ENCODE measurements around the gene SNX8.
"Not testable (repeated sequence)": the region's sequence is repeated elsewhere in the genome, so short reads cannot be mapped to it uniquely, and the experiment has no call there.

Gene SNX8

GRCh38 chr7:2314209-2314955 lies at the start of gene SNX8:
TSS of gene SNX8 (minus strand) at chr7:2314441. CDS start at chr7:2314421, 20 bp downstream.
- DNase-seq (ENCODE audit: low read depth) = peak; percentile 94

DNA sequence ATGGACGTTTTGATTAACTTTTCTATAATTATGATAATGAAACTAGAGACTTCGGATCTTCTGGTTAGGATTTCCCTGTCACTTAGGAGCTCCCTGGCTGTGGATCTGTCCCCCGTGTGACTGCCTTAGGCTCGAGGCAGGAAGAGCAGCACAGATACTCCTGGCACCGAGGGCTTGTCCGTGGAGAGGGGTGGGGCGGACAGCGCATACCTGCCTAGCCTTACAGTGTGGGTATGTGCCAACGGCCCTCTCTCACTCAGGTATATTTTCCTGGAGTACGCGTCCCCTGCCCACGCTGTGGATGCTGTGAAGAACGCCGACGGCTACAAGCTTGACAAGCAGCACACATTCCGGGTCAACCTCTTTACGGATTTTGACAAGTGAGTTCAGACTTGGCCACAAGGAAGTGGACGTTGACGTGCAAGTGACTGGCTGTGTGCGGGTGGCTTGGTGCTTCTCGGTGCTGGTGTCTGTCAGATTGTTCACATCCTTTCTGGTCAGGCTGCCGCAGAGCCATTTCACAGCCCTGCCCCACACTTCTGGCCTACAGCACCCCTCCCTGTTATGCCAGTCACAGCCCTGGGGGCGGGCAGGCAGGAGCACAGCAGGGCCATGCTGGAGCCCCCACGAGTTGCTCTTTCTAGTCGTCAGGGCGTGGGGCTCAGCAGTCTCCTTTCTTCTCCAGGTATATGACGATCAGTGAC lies 48.3 kb upstream of the SNX8 start:
- DNase-seq (ENCODE audit: low read depth) = no peak

DNA sequence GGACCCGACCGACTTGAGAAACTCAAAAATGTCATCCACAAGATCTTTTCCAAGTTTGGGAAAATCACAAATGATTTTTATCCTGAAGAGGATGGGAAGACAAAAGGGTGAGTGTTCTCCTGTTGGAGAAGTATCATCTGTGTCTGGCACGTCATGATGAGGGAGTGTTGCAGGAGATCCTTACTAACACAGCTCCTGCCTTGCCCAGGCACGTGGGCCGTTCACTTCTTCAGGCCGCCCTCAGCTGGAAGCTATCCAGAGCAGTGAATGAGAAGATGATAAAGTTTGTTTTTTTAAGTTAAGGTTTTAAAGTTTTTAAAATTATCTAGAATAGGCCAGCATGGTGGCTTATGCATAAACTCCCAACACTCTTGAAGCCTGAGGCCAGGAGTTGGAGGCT lies 46.6 kb upstream of the SNX8 start:
- no peak for DNase-seq (ENCODE audit: low read depth)

DNA sequence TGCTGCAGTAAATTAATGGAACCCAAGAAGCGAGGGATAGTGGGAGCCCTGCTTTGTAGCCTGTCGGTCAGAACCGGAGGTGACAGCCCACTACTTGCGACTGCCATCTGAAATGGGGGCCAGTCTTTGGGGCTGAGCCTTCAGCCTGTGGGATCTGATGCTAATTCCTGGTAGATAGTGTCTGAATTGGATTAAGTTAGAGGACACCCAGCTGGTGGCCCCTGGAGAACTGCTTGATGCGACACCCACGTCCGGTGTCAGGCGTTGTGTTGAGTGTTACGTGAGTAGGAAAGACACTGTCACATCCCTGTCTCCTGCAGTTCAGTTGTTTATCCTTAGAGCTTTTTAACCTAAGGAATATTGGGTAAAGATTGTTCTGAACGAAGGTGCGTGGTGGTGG lies 45.4 kb upstream of the SNX8 start:
- no peak for DNase-seq (ENCODE audit: low read depth)

GRCh38 chr7:2358968-2359527 lies 44.8 kb upstream of the SNX8 start:
- DNase-seq (ENCODE audit: low read depth) = no peak

GRCh38 chr7:2357571-2357970 lies 43.3 kb upstream of the SNX8 start:
- DNase-seq (ENCODE audit: low read depth) = no peak

DNA sequence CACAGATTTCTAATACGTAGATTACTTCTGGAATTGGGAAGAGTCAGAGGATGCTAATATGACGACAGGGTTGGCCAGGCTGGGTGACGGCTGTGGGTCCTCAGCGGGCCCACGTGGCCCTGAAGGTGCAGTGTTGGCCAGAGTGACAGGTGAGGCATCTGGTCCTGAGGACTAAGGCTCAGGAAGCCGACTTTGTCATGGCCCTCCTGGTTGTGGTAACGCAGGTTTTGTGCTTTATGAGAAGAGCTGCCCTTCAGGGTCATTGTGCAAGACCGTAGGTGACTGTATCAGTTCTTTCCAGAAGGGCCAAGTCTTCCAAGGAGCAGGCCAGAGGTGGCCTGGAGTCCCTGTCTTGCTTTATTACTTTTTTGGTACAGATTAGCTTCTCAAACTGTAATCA lies 42.9 kb upstream of the SNX8 start:
- DNase-seq (ENCODE audit: low read depth) = no peak

GRCh38 chr7:2355705-2356008 lies 41.4 kb upstream of the SNX8 start:
- DNase-seq (ENCODE audit: low read depth) = no peak

- DNase-seq (ENCODE audit: low read depth) = no peak
Measured at GRCh38 chr7:2354939-2355704, 40.9 kb upstream of the SNX8 start.

- DNase-seq (ENCODE audit: low read depth) = peak; percentile 81
Measured at GRCh38 chr7:2354186-2354938, 40.1 kb upstream of the SNX8 start, which contains the start of gene EIF3B. TSS of gene EIF3B (plus strand) at chr7:2354827. CDS start at chr7:2354922, 95 bp downstream.

DNA sequence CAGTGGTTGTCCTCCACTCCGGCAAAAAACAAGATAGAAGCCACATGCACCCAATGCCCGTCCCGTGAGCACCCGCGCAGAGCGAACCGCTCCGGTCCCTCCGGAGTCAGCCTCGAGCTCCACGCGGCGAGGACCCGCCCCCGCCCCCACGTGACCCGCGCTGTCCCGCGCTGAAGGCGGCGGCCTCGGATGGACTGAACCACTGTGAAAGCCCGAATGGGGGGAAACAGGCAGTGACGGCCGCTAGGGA lies 39.6 kb upstream of the SNX8 start:
- peak; percentile 86 for DNase-seq (ENCODE audit: low read depth)

DNA sequence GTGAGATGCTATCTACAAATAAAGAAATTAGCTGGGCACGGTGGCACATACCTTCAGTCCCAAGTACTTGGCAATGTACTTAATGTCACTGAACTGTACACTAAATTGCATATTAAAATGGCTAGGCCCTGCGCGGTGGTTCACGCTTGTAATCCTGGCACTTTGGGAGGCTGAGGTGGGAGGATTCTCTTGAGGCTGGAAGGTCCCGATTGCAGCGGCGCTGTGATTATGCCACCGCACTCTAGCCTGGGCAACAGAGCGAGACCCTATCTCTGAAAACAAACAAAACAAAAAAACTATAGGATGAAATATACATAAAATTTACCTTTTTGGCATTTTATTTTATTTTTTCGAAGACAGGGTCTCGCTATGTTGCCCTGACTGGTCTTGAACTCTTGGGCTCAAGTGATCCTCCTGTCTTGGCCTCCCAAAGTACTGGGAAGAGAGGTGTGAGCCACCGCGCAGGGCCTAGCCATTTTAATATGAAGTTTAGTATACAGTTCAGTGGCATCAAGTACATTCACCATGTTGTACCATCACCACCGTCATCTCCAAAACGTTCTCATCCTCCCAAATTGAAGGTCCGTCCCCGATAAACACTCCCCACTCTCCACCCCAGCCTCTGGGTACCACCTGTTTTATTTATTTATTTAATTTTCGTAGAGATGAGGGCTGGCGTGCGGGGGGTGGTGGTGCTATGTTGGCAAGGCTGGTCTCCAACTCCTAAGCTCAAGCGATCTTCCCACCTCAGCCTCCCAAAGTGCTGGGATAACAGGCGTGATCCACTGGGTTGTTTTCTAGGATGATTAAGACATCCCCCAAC lies 39.1 kb upstream of the SNX8 start:
- DNase-seq (ENCODE audit: low read depth) = no peak

GRCh38 chr7:2350861-2351260 lies 36.6 kb upstream of the SNX8 start:
- DNase-seq (ENCODE audit: low read depth) = no peak

DNA sequence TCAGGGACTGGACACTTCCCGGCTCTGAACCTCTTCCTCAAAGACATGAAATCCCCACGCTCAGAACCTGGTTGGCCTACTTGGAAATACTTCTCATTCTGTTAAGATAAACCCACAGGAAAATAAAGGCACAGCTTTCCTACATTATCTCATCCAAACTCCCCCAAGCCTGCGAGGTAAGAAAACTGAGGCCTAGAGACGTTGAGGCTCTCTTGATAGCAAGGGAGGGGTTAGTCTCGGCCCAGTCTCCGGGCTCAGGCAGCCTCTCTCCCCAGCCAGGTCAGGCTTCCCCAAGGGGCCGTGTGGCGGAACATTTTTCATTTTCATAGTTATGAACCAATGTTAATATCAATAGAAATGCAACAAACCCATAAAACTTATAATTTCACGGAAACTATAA lies 35.8 kb upstream of the SNX8 start:
- DNase-seq (ENCODE audit: low read depth) = no peak

DNA sequence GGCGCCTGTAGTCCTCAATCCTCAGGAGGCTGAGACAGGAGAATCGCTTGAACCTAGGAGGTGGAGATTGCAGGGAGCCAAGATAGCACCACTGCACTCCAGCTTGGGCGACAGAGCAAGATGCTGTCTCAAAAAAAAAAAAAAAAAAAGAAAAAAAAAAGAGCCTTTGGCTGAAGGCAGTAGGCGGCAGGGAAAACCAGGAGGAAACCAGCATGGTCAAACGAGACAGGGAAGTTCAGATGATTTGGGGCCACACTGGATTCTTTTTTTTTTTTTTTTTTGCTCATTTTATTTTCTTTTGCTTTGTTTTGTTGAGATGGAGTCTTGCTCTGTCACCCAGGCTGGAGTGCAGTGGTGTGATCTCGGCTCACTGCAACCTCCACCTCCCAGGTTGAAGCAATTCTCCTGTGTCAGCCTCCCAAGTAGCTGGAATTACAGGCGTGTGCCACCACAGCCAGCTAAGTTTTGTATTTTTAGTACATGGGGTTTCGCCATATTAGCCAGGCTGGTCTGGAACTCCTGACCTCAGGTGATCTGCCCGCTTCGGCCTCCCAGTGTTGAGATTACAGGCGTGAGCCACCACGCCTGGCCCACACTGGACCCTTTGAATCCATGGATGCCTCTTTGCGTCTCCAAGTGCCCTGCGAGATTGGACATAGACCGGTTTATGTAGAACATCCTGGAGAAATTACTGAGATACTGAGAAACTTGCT lies 33.3 kb upstream of the SNX8 start:
- DNase-seq (ENCODE audit: low read depth) = not testable (repeated sequence)

DNA sequence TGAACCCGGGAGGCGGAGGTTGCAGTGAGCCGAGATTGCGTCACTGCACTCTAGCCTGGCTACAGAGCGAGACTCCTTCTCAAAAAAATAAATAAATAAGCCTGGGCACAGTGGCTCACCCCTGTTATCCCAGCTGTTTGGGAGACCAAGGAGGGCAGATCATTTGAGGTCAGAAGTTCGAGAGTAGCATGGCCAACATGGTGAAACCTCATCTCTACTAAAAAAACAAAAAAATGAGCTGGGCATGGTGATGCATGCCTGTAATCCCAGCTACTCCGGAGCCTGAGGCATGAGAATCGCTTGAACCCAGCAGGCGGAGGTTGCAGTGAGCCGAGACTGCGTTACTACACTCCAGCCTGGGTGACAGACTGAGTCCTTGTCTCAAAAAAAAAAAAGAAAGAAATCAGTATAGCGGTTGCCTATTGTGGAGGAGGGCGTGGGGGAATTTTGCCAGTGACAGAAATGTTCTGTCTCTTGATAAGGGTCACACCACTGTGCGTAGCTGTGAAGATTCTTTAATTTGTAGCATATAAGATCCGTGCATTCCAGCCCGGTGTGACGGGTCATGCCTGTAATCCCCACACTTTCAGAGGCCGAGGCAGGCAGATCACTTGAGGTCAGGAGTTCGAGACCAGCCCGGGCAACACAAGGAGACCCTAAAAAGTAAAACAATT lies 22.5 kb upstream of the SNX8 start:
- no peak for DNase-seq (ENCODE audit: low read depth)

- not testable (repeated sequence) for DNase-seq (ENCODE audit: low read depth)
Measured at GRCh38 chr7:2332606-2333231, 18.5 kb upstream of the SNX8 start.

DNA sequence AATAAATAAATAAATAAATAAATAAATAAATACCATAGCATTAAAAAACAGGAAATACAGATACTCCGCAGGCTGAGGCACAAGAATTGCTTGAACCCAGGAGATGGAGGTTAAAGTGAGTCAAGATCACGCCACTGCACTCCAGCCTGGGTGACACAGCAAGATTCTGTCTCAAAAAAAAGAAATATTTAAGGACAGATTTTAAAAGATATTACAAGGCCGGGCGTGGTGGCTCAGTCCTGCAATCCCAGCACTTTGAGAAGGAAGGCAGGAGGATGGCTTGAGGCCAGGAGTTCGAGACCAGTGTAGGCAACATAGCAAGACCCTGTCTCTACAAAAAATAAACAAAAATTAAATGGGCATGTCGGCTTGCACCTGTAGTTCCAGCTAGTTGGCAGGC lies 17.5 kb upstream of the SNX8 start:
- DNase-seq (ENCODE audit: low read depth) = no peak

DNA sequence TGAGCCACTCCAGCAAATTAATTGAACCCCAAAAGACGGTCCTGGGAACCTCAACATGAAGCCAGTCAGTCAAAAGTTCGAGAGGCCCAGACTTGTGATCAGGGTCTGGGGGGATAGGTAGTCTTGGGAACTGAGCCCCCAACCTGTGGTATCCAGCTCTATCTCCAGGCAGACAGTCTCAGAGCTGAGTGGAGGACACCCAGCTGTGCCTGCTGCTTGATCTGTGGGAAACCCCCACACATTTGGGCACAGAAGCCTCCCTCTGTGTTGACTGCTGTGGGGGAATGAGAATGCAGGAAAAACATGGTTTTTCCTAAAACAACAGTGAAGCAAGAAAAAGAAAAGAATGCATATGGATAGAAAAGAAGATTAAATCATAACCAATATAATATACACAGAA lies 16.3 kb upstream of the SNX8 start:
- DNase-seq (ENCODE audit: low read depth) = no peak

- DNase-seq (ENCODE audit: low read depth) = no peak
Measured at GRCh38 chr7:2326951-2327350, 12.7 kb upstream of the SNX8 start.
